HG03135 (cell line): ENCODE measurements around the gene TNFRSF19.

Source experiments
- ATAC-seq: cut with Tn5 transposase; IDR thresholded peaks from one replicate; pipeline ENCODE4 v1.9.1; 2021; ENCODE audit warnings: mild to moderate bottlenecking, moderate library complexity; ENCODE audit not compliant: unreplicated experiment

TNFRSF19 gene

DNA sequence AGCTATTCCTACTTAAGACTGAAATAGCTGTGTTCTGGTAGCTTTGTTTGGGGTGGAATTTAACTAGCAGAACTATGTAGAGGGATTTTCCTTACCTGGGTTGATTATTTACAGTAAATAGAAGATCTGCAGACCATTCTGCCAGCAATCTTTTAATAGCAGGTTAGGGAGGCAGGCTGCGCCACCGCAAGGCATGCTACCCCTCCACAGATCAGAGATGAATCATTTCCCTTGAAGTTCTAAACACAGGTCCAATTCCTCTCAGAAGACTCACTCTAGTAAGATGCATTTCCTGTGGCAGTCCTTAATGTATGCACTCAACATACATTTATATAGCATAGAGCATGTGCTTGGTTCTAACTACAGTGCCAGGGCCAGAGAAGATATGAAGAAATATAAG lies 109.0 kb downstream of the TNFRSF19 start:
- no peak for ATAC-seq

- ATAC-seq = no peak
Measured at GRCh38 chr13:23680845-23681669, 110.8 kb downstream of the TNFRSF19 start.

DNA sequence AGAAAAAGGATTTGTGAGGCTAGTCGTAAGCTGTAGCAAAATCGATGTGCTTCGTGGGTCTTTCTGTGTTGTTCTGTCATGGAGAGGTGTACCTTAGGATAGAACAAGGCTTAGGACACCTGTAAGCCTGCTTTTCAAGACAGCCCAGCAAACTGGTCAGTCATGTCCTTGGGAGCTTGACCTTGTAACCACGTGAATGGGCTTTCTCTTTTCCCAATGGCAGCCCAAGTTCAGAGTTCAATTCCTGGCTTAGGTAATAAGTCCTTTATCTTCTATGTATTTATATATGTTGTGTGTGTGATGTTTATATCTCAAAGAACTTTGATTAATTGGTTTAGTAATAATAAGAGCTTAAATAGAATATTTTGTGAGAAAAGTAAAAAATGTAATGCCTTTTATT lies 112.9 kb downstream of the TNFRSF19 start:
- ATAC-seq = no peak

DNA sequence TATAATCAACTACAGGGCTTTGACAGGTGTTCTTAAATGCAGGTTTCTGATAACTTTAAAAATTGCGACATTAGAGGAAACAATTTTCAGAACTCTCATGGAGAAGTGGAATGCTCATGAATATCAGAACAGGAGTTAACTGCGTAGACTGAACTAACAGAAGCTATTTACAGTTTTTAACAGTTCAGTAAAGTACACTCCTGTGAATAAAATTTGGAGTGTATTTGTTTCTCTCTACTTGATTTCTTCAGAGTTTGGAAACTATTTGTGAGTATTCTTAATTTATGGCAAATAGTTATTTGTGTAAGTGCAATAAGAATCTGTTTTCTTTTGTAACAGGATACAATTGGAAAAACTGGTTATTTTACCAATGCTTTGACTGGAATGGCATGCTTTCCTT lies 114.4 kb downstream of the TNFRSF19 start:
- no peak for ATAC-seq

DNA sequence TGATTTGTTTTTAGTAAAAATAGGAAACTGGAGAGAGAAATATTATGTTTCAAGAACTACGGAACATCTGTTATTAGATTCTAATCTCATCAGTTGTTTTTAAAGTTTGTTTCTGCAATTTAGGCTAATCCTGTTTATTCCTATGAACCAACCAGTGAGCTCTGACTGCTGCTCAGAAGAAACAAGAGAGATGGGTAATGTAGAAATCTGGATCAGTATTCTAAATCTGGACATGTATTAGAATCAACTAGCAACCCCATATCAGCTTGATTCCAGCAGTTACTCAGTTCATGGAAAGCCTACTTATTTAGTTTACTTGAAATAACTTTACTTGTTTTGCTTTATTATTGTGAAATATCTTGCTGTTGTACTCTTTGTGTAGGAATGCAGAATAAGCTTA lies 115.2 kb downstream of the TNFRSF19 start:
- no peak for ATAC-seq

GRCh38 chr13:23686948-23687347 lies 116.7 kb downstream of the TNFRSF19 start:
- no peak for ATAC-seq

GRCh38 chr13:23687614-23688013 lies 117.4 kb downstream of the TNFRSF19 start:
- ATAC-seq = no peak

DNA sequence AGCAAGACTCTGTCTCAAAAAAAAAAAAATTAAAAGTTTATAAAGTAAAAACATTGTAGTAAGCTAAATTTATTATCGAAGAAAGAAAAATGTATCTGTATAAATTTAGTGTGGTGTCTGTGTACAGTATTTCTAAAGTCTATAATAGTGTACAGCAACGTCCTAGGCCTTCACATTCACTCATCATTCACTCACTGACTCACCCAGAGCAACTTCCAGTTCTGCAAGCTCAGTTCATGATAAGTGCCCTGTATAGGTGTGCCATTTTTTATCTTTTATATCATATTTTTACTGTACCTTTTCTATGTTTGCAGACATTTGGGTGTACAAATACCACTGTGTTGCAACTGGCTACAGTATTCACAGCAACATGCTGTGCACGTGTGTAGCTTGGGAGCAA lies 118.1 kb downstream of the TNFRSF19 start:
- ATAC-seq = no peak

GRCh38 chr13:23690668-23691067 lies 120.5 kb downstream of the TNFRSF19 start:
- no peak for ATAC-seq

- ATAC-seq = no peak
Measured at GRCh38 chr13:23692816-23693215, 122.6 kb downstream of the TNFRSF19 start.

DNA sequence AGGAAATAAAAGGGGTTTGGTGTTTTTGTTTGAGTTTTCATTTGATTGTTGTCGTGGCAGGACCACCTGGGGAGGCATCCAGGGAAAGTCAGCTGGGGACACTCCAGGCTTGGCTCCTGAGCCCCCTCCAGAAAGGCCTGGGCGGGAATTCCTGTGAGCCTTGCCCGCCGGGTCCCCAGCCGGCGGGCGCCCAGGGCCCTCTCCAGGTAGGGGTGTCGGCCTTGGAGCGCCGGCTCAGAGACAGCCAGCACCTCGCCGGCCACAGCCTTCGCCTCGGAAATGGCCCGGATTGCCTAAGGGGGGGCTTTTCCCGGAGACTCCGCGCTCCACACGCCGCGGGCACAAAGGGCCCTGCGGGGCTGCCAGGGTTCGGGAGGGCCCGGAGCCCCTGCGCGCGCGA lies 125.0 kb downstream of the TNFRSF19 start:
- ATAC-seq = no peak

- peak; percentile 89 for ATAC-seq
Measured at GRCh38 chr13:23695711-23696464, 125.7 kb downstream of the TNFRSF19 start.

DNA sequence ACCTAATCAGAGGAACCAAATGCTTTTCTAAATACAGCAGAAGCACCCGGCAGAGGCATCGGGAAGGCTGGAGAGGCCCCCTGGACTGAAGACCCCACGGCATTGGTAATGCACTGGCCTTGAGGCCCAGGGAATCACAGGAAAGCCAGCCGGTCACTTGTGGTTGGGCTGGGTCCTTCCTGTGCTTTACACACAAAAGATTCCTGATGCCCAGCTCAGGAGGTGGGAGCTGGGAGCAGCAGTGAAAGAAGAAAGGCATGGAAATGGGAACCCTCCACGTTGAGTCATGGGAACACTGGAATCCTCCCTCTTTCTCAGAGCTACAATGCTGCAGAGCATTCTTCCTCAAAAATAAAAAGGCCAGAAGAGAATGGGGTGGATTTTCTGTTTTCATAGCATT lies 126.4 kb downstream of the TNFRSF19 start:
- ATAC-seq = no peak

DNA sequence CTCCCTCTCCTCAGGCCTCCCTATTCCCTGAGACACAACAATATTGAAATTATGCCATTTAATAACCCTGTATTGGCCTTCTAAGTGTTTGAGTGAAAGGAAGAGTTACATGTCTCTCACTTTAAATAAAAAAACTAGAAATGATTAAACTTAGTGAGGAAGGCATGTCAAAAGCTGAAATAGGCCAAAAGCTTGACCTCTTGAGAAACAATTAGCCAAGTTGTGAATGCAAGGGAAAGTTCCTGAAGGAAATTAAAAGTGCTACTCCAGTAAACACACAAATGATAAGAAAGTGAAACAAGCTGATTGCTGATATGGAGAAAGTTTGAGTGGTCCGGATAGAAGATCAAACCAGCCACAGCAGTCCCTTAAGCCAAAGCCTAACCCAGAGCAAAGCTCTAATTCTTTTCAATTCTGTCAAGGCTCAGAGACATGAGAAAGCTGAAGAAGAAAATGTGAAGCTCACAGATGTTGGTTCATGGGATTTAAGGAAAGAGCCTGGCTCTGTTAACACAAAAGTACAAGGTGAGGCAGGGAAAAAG lies 127.6 kb downstream of the TNFRSF19 start:
- no peak for ATAC-seq

- ATAC-seq = no peak
Measured at GRCh38 chr13:23699271-23699670, 129.1 kb downstream of the TNFRSF19 start.

- ATAC-seq = no peak
Measured at GRCh38 chr13:23701186-23701585, 131.0 kb downstream of the TNFRSF19 start.

GRCh38 chr13:23701636-23702035 lies 131.4 kb downstream of the TNFRSF19 start:
- ATAC-seq = no peak

- no peak for ATAC-seq
Measured at GRCh38 chr13:23703246-23703860, 133.1 kb downstream of the TNFRSF19 start.

DNA sequence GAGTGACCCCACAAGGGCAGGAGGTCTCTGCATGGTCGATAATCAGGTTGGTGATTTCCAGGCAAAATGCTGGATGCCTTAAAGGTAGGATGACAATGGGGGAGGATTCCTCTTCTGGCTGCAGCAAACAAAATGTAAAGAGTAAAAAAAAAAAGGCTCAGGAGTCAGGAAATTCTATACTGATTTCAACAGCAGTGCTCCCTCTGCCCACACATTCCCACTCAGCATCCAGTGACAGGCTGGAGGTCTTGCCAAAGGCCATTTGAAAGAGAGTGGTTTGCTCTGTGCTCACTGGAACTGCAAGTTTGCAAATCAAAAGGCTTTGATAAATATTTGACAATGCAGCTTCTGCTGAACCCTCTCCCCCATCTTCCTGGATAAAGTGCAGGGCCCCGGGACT lies 135.4 kb downstream of the TNFRSF19 start:
- no peak for ATAC-seq

DNA sequence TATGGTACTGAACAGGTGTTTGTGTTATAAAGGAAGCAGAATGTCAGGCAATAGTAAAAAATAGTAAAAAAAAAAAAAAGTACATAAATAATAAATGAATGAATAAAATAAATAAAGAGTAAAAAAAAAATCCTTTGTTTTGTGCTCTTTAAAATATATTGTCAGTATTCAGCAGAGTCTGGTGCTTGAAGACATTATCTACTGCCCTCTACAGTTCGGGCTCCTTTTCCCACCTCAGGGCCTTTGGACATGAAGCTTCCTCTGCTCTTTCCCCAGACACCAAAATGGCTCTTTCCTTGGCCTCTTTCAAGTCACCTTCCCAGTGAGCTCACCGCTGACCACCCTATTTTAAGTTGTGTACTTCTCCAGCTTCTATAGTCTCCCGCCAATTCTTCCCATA lies 137.5 kb downstream of the TNFRSF19 start:
- ATAC-seq = no peak

DNA sequence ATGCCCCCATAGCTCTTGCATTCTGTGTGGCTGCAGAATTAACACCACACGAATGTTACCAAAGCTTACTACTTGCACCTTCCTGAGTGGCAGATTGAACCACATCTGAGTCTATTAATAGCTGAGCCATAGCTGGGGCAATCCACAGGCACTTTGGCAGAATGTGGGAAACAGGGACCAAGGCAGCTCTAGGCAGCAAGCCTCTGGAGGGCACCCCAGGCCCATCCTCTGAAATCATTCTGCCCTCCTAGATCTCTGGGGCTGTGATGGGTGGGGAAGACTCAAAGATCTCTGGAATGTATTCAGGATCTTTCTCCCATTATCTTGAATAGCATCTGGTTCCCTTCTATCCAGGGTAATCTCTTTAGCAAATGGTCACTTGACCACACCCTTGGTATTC lies 139.3 kb downstream of the TNFRSF19 start:
- no peak for ATAC-seq

GRCh38 chr13:23710366-23710765 lies 140.2 kb downstream of the TNFRSF19 start:
- ATAC-seq = no peak
